ENCODE results near the gene RSRC1.

- TF ChIP-seq, protein P1, sequence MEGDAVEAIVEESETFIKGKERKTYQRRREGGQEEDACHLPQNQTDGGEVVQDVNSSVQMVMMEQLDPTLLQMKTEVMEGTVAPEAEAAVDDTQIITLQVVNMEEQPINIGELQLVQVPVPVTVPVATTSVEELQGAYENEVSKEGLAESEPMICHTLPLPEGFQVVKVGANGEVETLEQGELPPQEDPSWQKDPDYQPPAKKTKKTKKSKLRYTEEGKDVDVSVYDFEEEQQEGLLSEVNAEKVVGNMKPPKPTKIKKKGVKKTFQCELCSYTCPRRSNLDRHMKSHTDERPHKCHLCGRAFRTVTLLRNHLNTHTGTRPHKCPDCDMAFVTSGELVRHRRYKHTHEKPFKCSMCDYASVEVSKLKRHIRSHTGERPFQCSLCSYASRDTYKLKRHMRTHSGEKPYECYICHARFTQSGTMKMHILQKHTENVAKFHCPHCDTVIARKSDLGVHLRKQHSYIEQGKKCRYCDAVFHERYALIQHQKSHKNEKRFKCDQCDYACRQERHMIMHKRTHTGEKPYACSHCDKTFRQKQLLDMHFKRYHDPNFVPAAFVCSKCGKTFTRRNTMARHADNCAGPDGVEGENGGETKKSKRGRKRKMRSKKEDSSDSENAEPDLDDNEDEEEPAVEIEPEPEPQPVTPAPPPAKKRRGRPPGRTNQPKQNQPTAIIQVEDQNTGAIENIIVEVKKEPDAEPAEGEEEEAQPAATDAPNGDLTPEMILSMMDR (IDR thresholded peaks at IDR 0.05; ENCODE audit: low read depth, low read length): no peak
- TF ChIP-seq EZH2phosphoT487 (IDR thresholded peaks at IDR 0.05; ENCODE audit: low read depth): no peak
Measured at GRCh38 chr3:158483701-158484235, 373.9 kb downstream of the RSRC1 start.
